GM12874 (cell line): ENCODE measurements around the gene SLC39A8.

Source experiments
- TF ChIP-seq, protein P1 (sequence below): IDR thresholded peaks from 2 replicates; pipeline ENCODE4 v1.5.1; 2011; ENCODE audit warnings: low read depth, mild to moderate bottlenecking, control low read depth, low read length, moderate library complexity; ENCODE audit not compliant: insufficient read depth

The SLC39A8 gene

DNA sequence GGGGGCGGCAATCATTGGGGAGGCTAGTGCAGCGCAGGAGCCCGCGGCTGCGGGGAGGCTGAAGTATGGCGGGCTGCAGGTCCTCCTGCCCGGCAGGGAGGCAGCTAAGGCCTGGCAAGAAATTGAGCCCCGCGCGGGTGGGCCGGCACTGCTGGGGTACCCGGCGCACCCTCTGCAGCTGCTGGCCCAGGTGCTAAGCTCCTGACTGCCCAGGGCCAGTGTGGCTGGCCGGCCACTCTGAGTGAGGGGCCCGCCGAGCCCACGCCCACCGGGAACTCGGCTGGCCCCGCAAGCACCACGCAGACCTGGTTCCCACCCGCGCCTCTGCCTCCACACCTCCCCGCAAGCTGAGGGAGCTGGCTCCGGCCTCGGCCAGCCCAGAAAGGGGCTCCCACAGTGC lies 94.9 kb downstream of the SLC39A8 start:
- TF ChIP-seq, protein P1, sequence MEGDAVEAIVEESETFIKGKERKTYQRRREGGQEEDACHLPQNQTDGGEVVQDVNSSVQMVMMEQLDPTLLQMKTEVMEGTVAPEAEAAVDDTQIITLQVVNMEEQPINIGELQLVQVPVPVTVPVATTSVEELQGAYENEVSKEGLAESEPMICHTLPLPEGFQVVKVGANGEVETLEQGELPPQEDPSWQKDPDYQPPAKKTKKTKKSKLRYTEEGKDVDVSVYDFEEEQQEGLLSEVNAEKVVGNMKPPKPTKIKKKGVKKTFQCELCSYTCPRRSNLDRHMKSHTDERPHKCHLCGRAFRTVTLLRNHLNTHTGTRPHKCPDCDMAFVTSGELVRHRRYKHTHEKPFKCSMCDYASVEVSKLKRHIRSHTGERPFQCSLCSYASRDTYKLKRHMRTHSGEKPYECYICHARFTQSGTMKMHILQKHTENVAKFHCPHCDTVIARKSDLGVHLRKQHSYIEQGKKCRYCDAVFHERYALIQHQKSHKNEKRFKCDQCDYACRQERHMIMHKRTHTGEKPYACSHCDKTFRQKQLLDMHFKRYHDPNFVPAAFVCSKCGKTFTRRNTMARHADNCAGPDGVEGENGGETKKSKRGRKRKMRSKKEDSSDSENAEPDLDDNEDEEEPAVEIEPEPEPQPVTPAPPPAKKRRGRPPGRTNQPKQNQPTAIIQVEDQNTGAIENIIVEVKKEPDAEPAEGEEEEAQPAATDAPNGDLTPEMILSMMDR = no peak

GRCh38 chr4:102247041-102247440 lies 98.2 kb downstream of the SLC39A8 start:
- TF ChIP-seq, protein P1 = no peak

DNA sequence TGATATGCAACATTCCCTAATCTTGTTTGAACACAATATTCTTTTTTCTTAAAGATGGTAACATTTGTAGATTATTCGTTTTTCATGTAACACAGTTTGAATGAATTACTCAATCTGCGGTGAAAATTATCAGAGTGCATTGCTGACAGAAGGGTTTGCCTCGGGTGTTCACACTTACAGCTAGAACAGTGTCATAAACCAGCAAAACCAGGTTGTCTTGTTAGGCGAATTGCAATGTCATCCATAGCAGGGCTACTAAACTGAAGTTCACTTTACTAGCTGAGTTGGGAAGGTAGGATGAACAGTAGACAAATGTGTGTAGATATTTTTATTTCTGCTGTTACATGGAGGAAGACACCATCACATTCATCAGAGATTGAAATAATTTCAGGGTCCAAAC lies 98.9 kb downstream of the SLC39A8 start:
- TF ChIP-seq, protein P1 = no peak

DNA sequence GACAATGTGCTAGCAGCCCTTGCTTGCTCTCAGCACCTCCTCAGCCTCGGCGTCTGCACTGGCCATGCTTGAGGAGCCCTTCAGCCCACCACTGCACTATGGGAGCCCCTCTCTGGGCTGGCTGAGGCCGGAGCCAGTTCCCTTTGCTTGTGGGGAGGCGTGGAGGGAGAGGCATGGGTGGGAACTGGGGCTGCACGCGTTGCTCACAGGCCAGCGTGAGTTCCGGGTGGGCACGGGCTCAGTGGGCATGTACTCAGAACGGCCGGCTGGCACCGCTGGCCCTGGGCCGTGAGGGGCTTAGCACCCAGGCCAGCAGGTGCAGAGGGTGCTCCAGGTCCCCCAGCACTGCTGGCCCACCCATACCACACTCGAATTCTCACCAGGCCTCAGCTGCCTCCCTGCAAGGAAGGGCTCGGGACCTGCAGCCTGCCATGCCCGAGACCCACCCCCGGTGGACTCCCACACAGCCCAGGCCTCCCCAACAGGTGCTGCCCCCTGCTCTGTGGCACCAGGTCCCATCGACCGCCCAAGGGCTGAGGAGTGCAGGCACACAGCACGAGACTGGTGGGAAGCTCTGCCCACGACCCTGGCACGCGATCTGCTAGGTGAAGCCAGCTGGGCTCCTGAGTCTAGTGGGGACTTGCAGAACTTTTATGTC lies 100.3 kb downstream of the SLC39A8 start:
- TF ChIP-seq, protein P1 = no peak

DNA sequence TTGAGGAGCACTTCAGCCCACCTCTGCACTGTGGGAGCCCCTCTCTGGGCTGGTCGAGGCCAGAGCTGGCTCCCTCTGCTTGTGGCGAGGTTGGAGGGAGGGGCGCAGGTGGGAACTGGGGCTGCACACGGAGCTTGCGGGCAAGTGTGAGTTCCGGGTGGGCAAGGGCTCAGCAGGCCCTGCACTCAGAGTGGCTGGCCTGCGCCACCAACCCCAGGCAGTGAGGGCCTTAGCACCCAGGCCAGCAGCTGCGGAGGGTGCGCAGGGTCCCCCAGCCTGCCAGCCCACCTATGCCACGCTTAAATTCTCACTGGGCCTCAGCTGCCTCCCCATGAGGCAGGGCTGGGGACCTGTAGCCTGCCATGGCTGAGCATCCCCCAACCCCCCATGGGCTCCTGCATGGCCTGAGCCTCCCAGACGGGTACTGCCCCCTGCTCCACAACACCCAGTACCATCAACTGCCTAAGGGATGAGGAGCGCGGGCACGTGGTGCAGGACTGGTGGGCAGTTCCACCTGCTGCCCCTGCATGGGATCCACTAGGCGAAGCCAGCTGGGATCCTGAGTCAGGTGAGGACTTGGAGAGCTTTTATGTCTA lies 110.9 kb downstream of the SLC39A8 start:
- TF ChIP-seq, protein P1 = no peak

DNA sequence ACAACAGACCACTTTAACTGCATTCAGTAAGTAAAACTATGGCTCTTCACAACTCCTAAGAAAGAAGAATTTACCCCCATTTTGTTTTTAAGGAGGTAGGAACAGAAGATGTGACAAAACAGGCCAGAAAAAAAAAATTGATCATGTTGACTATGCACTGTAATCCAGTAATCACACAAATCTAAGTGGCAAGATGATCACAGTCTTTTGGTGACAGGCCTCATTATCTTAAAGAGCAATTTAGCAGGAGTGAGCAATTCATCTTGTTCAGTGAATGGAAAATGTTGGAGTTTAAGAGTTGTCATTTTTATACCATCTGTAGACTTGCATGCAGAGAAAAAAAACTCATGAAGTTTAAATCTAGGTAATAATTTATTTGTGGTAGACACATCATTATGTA lies 115.1 kb downstream of the SLC39A8 start:
- TF ChIP-seq, protein P1 = no peak

DNA sequence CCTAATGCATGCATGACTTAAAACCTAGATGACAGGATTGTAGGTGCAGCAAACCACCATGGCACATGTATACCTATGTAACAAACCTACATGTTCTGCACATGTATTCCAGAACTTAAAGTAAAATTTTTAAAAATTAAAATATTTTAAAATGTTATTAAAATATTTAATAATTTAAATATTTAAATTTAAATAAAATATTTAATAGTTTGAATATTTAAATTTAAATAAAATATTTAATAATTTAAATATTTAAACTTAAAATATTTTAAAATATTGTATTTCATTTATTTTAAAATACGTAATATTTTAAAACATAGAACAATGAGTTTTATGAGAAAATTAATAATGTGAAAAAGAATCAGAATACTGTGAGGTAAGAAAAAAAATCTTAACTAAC lies 117.9 kb downstream of the SLC39A8 start:
- TF ChIP-seq, protein P1 = no peak
